Bronchial epithelial cell (primary cell): ENCODE measurements around the gene TSHR. TPM values are rescaled to one million over a fixed set of nuclear protein-coding genes. Genes with fewer than 3 reads are reported as not detected.

Experiments
- DNase-seq: peaks from one replicate; pipeline ENCODE4 v3.0.0-alpha.2; 2010; ENCODE audit warnings: low read depth
- FAIRE-seq: peaks from 2 replicates; lab custom pipeline; 2011; peaks lifted over from hg19 to GRCh38; lab: Jason Lieb, UNC
- H3K27me3 ChIP-seq: 2 replicates; pipeline ENCODE4 v1.5.1; 2011; ENCODE audit warnings: low read length; ENCODE audit not compliant: control insufficient read depth, insufficient read depth
- H3K36me3 ChIP-seq: 2 replicates; pipeline ENCODE4 v1.5.1; 2011; ENCODE audit warnings: low read length; ENCODE audit not compliant: control insufficient read depth, insufficient read depth
- H3K4me3 ChIP-seq: 2 replicates; pipeline ENCODE4 v1.5.1; 2011; ENCODE audit warnings: mild to moderate bottlenecking, low read depth, low read length, control low read depth
- total RNA-seq: library from RNA; depleted of rRNA; stranded (reverse); fragments of >200 nt; gene quantifications from 2 replicates; pipeline ENCODE4 v1.2.1, GENCODE V29; 2014
- TF ChIP-seq, protein P1 (sequence below): IDR thresholded peaks from 2 replicates; pipeline ENCODE4 v1.5.1; 2011; ENCODE audit warnings: mild to moderate bottlenecking, moderate library complexity, low read length, control low read depth, inconsistent platforms; ENCODE audit not compliant: insufficient read depth, severe bottlenecking

Gene TSHR
- total RNA-seq, 1 donor from 2014 or later = not detected

DNA sequence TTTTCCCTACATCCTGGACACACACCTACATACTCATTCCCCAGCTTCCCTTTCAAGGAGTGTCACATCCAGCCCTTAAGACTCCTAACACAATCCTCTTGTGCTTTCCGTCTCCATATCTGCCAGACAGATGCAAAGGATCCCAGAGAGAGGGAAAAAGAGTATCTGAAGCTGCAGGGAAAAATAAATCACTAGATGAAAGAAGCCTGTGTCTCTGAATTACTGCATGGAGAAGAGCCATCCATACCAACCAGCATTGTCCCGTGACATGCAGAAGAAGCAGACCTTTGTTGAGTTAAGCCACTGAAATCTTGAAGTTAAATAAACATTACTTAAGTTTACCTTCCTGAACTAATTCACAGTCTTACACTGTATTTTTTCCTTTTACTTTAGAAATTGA lies 210.7 kb downstream of the TSHR start:
- no peak for FAIRE-seq
- H3K27me3 ChIP-seq = no peaks in the 10 kb centered on the region
- TF ChIP-seq, protein P1, sequence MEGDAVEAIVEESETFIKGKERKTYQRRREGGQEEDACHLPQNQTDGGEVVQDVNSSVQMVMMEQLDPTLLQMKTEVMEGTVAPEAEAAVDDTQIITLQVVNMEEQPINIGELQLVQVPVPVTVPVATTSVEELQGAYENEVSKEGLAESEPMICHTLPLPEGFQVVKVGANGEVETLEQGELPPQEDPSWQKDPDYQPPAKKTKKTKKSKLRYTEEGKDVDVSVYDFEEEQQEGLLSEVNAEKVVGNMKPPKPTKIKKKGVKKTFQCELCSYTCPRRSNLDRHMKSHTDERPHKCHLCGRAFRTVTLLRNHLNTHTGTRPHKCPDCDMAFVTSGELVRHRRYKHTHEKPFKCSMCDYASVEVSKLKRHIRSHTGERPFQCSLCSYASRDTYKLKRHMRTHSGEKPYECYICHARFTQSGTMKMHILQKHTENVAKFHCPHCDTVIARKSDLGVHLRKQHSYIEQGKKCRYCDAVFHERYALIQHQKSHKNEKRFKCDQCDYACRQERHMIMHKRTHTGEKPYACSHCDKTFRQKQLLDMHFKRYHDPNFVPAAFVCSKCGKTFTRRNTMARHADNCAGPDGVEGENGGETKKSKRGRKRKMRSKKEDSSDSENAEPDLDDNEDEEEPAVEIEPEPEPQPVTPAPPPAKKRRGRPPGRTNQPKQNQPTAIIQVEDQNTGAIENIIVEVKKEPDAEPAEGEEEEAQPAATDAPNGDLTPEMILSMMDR = no peak

DNA sequence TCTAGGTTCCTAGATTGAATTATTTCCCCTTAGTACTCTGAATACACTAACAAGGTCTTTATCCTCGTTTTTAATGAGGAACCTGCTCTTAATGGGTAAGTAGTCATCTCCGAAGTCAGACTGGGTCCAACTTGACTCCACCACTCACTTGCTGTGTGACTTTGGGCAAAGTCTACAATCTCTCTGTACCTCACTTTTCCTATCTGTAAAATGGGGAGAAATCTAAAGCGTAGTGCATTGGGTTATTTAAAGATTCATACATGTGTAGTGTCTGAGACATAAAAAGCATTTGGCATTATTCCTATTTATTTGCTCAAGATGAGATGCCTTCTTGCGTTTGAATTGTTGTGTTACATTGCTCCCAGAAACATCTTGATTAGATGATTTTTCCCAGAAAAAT lies 213.8 kb downstream of the TSHR start:
- FAIRE-seq = no peak
- Histone ChIP-seq H3K4me3 (no peak overlapping the region), H3K27me3 (no peaks in the 10 kb centered on the region), H3K36me3 (no peaks in the 10 kb centered on the region)
- TF ChIP-seq, protein P1 = no peak
- DNase-seq = no peak

More for the DNA sequence above, 210.7 kb downstream of the TSHR start:
- Histone ChIP-seq H3K4me3 (no peak overlapping the region), H3K36me3 (no peaks in the 10 kb centered on the region)
- no peak for DNase-seq

DNA sequence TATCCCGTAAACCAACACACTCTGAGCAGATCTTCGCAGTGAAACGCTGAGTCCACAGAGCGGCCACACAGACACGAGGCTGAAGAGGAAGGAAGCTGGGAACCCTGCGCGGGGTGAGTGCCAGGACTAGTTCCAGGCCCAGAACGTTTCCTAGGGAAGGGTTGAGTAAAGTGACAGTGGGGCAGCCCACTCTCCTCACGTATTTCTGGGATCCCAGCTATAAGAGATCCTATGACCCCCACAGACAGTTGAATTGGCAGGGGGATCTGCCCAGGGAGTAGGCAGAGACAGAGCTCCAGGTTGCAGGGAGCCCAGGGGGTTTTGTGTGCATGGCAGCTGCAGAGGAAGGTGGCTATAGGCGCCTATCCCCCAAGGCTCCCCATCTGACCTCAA lies 214.3 kb downstream of the TSHR start:
- Histone ChIP-seq H3K36me3 (no peaks in the 10 kb centered on the region), H3K4me3 (peak overlapping the region; percentile 50), H3K27me3 (no peaks in the 10 kb centered on the region)
- FAIRE-seq = no peak
- no peak for DNase-seq
- TF ChIP-seq, protein P1 = no peak

DNA sequence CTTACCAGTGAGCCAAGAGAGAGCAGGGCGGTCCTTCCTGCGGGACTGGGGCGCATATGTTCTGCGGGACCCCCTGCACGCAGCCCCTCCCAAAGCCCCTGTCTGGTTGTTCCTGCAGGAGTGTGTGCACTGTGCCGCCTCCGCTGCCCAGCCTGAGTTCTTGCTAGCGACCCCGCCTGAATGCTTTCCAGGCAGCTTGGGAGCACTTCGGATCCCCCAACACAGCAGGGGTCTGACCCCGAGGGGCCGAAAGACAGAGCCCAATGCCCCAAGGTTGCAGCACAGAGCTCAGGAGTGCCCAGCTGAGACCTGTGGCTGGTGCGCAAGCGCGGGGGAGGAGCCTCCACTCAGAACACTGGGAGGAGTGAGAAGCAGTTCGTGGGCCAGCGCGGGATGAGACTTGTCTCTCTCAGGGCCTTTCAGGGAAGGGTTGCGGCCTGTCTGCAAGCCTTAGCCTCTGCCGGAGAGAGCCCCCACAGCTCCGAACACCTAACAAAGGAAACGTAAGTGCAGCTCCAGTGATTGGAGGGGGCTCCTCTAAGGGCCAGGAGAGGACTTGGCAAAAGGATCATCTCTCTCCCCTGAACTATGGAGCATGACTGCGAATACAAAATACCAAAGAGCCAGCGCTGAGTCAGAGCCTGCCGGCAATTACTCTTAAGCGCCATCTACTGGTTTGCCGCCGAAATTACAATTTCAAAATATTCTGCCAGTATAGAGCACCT lies 214.8 kb downstream of the TSHR start:
- Histone ChIP-seq H3K4me3 (peak overlapping the region; percentile 50), H3K36me3 (no peaks in the 10 kb centered on the region), H3K27me3 (no peaks in the 10 kb centered on the region)
- TF ChIP-seq, protein P1 = peak; percentile 82
- peak; percentile 80 for DNase-seq
- FAIRE-seq = no peak

DNA sequence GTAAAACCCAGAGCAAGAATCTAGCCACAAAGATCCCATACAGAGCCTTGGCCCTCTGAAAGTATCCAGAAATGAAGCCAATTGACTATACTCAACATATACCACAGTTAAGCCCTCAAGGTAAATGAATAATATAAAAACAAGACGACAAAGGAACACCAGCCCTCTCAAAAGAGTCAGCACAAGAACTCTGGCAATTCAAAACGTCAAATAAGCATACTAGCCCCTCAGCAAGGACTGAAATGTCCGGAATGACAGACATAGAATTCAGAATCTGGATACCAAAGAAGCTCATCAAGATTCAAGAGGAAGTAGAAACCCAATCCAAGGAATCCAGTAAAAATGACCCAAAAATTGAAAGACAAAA lies 215.4 kb downstream of the TSHR start:
- Histone ChIP-seq H3K36me3 (no peaks in the 10 kb centered on the region), H3K27me3 (no peaks in the 10 kb centered on the region), H3K4me3 (no peak overlapping the region)
- FAIRE-seq (no peak), DNase-seq (no peak)
- TF ChIP-seq, protein P1 = no peak

DNA sequence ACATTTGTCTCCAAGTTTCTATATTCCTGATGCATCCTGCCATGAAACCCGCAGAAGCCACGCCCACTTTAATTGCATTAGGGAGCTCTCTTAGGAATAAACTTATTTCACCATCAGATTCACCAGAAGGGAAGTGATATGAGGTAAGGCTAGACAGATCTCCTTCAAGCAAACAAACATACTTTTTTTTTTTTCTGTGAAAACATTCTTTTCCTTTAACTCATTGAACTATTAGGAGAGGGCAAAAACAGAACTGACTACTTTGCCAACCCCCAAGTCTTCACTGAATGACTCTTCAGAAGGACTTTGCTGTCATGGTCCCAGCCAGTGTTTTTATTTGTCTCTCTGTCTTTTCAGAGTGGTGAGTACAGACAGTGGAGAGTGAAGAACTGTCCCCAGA lies 216.9 kb downstream of the TSHR start:
- TF ChIP-seq, protein P1 = no peak
- H3K36me3 ChIP-seq = no peaks in the 10 kb centered on the region
- FAIRE-seq (no peak), DNase-seq (no peak)
- H3K4me3 ChIP-seq = no peak overlapping the region
- H3K27me3 ChIP-seq = no peaks in the 10 kb centered on the region
